ENCODE measurements around the gene ZC3H6. TPM values are rescaled to one million over a fixed set of nuclear protein-coding genes. Genes with fewer than 3 reads are reported as not detected.

ZC3H6 gene
- total RNA-seq, 1 donor from 2014 or later, result 3.9 TPM

- no peak overlapping the region for H3K27ac ChIP-seq (ENCODE audit: low read depth, low read length)
- H3K4me2 ChIP-seq (ENCODE audit: low read length), result no peak overlapping the region
- Mint-ChIP-seq H3K9me3 (ENCODE audit: unreplicated experiment) (peaks cover 2% of the 10 kb centered on the region), H3K27me3 (ENCODE audit: low read depth, unreplicated experiment) (no peaks in the 10 kb centered on the region), H3K4me3 (ENCODE audit: unreplicated experiment) (no peak overlapping the region), H3K27ac (ENCODE audit: unreplicated experiment) (no peak overlapping the region), H3K36me3 (ENCODE audit: low read depth, unreplicated experiment) (no peaks in the 10 kb centered on the region), H3K4me1 (ENCODE audit: low read depth, unreplicated experiment) (no peaks in the 10 kb centered on the region)
- no peak overlapping the region for H3K4me3 ChIP-seq (ENCODE audit: insufficient read depth, low read depth, low read length)
- FAIRE-seq (no peak), DNase-seq (ENCODE audit: low read depth) (no peak)
- H3K9me3 ChIP-seq (ENCODE audit: insufficient read depth, low read depth, low read length), result no peaks in the 10 kb centered on the region
- no peaks in the 10 kb centered on the region for H3K4me1 ChIP-seq (ENCODE audit: insufficient read depth, low read length)
- TF ChIP-seq CTCF (IDR thresholded peaks at IDR 0.05; ENCODE audit: insufficient read depth, low read depth, low read length) (no peak), EZH2 (IDR thresholded peaks at IDR 0.05; ENCODE audit: insufficient read depth, low read length) (no peak)
- no peaks in the 10 kb centered on the region for H3K36me3 ChIP-seq (ENCODE audit: insufficient read depth, low read length)
- H3K9ac ChIP-seq (ENCODE audit: low read length), result no peak overlapping the region
- H3K79me2 ChIP-seq (ENCODE audit: insufficient read depth, low read length), result no peaks in the 10 kb centered on the region
- no peaks in the 10 kb centered on the region for H3K27me3 ChIP-seq (ENCODE audit: insufficient read depth, low read length)
- no peaks in the 10 kb centered on the region for H4K20me1 ChIP-seq (ENCODE audit: insufficient read depth, low read length)
- no peak overlapping the region for H2AFZ ChIP-seq (ENCODE audit: low read depth, low read length)
Observed at GRCh38 chr2:112290088-112290487, 14.7 kb downstream of the ZC3H6 start.

- Histone ChIP-seq H2AFZ (ENCODE audit: low read depth, low read length) (no peak overlapping the region), H3K27ac (ENCODE audit: low read depth, low read length) (no peak overlapping the region), H3K9ac (ENCODE audit: low read length) (no peak overlapping the region), H3K79me2 (ENCODE audit: insufficient read depth, low read length) (no peaks in the 10 kb centered on the region), H3K36me3 (ENCODE audit: insufficient read depth, low read length) (no peaks in the 10 kb centered on the region), H3K4me2 (ENCODE audit: low read length) (no peak overlapping the region), H3K27me3 (ENCODE audit: insufficient read depth, low read length) (no peaks in the 10 kb centered on the region), H4K20me1 (ENCODE audit: insufficient read depth, low read length) (no peaks in the 10 kb centered on the region), H3K4me3 (ENCODE audit: insufficient read depth, low read depth, low read length) (no peak overlapping the region), H3K9me3 (ENCODE audit: insufficient read depth, low read depth, low read length) (no peaks in the 10 kb centered on the region), H3K4me1 (ENCODE audit: insufficient read depth, low read length) (no peaks in the 10 kb centered on the region)
- no peaks in the 10 kb centered on the region for H3K36me3 Mint-ChIP-seq (ENCODE audit: low read depth, unreplicated experiment)
- no peaks in the 10 kb centered on the region for H3K4me1 Mint-ChIP-seq (ENCODE audit: low read depth, unreplicated experiment)
- H3K27me3 Mint-ChIP-seq (ENCODE audit: low read depth, unreplicated experiment), result no peaks in the 10 kb centered on the region
- no peak overlapping the region for H3K4me3 Mint-ChIP-seq (ENCODE audit: unreplicated experiment)
- no peak for DNase-seq (ENCODE audit: low read depth)
- no peak overlapping the region for H3K27ac Mint-ChIP-seq (ENCODE audit: unreplicated experiment)
- no peak for FAIRE-seq
- peaks cover 2% of the 10 kb centered on the region for H3K9me3 Mint-ChIP-seq (ENCODE audit: unreplicated experiment)
- TF ChIP-seq CTCF (IDR thresholded peaks at IDR 0.05; ENCODE audit: insufficient read depth, low read depth, low read length) (no peak), EZH2 (IDR thresholded peaks at IDR 0.05; ENCODE audit: insufficient read depth, low read length) (no peak)
Observed at GRCh38 chr2:112290648-112291047, 15.3 kb downstream of the ZC3H6 start.

GRCh38 chr2:112293636-112294401 lies 18.4 kb downstream of the ZC3H6 start:
- FAIRE-seq, result no peak
- peak; percentile 4 for DNase-seq (ENCODE audit: low read depth)
- no peaks in the 10 kb centered on the region for H3K27me3 ChIP-seq (ENCODE audit: insufficient read depth, low read length)
- no peak overlapping the region for H3K4me2 ChIP-seq (ENCODE audit: low read length)
- H3K27ac ChIP-seq (ENCODE audit: low read depth, low read length), result no peak overlapping the region
- H3K27ac Mint-ChIP-seq (ENCODE audit: unreplicated experiment), result no peak overlapping the region
- H3K4me3 ChIP-seq (ENCODE audit: insufficient read depth, low read depth, low read length), result no peak overlapping the region
- no peaks in the 10 kb centered on the region for H3K4me1 ChIP-seq (ENCODE audit: insufficient read depth, low read length)
- no peak overlapping the region for H3K4me3 Mint-ChIP-seq (ENCODE audit: unreplicated experiment)
- H3K9me3 Mint-ChIP-seq (ENCODE audit: unreplicated experiment), result peaks cover 2% of the 10 kb centered on the region
- no peaks in the 10 kb centered on the region for H3K4me1 Mint-ChIP-seq (ENCODE audit: low read depth, unreplicated experiment)
- no peaks in the 10 kb centered on the region for H3K27me3 Mint-ChIP-seq (ENCODE audit: low read depth, unreplicated experiment)
- no peaks in the 10 kb centered on the region for H3K9me3 ChIP-seq (ENCODE audit: insufficient read depth, low read depth, low read length)
- H3K36me3 ChIP-seq (ENCODE audit: insufficient read depth, low read length), result no peaks in the 10 kb centered on the region
- H2AFZ ChIP-seq (ENCODE audit: low read depth, low read length), result no peak overlapping the region
- no peaks in the 10 kb centered on the region for H3K36me3 Mint-ChIP-seq (ENCODE audit: low read depth, unreplicated experiment)
- H3K79me2 ChIP-seq (ENCODE audit: insufficient read depth, low read length), result no peaks in the 10 kb centered on the region
- no peaks in the 10 kb centered on the region for H4K20me1 ChIP-seq (ENCODE audit: insufficient read depth, low read length)
- no peak for TF ChIP-seq EZH2 (IDR thresholded peaks at IDR 0.05; ENCODE audit: insufficient read depth, low read length)
- no peak for TF ChIP-seq CTCF (IDR thresholded peaks at IDR 0.05; ENCODE audit: insufficient read depth, low read depth, low read length)
- H3K9ac ChIP-seq (ENCODE audit: low read length), result no peak overlapping the region
